Stimulated activated CD8-positive, alpha-beta memory T cell treated with anti-CD3 and anti-CD28 coated beads, Interleukin-2, amount 100 ng/mL, for 48 hours (primary cell): ENCODE data around the gene HIC2.
"Not testable (repeated sequence)": the region's sequence is repeated elsewhere in the genome, so short reads cannot be mapped to it uniquely, and the experiment has no call there.

Experiments used
- DNase-seq, 2 donors: peaks; one replicate each; pipeline ENCODE4 v3.0.0-alpha.2; 2020; ENCODE audit warnings: low read depth in 2 of 2

HIC2 gene

GRCh38 chr22:21490556-21490955 lies 73.4 kb downstream of the HIC2 start:
- DNase-seq, result not testable (repeated sequence)

GRCh38 chr22:21492271-21492670 lies 75.1 kb downstream of the HIC2 start:
- DNase-seq, result not testable (repeated sequence)

- DNase-seq, result not testable (repeated sequence)
These were observed 76.9 kb downstream of the HIC2 start for GRCh38 chr22:21493789-21494782.

GRCh38 chr22:21497984-21498383 lies 80.8 kb downstream of the HIC2 start:
- DNase-seq, result not testable (repeated sequence)

- DNase-seq, result not testable (repeated sequence)
These were observed 81.3 kb downstream of the HIC2 start for GRCh38 chr22:21498489-21498888.

GRCh38 chr22:21499623-21500506 lies 82.7 kb downstream of the HIC2 start:
- not testable (repeated sequence) for DNase-seq
